Stimulated activated CD4-positive, alpha-beta T cell treated with anti-CD3 and anti-CD28 coated beads, Interleukin-2, amount 100 ng/mL, for 48 hours (primary cell): ENCODE results near the gene CDH23.

Experiments used
- DNase-seq, 2 donors: peaks; one replicate each; pipeline ENCODE4 v3.0.0-alpha.2; 2020

Gene CDH23

GRCh38 chr10:71767420-71768035 is 370.8 kb downstream of the CDH23 start:
- no peak for DNase-seq

GRCh38 chr10:71769279-71769823 is 372.6 kb downstream of the CDH23 start:
- no peak for DNase-seq

- DNase-seq = no peak
Measured at GRCh38 chr10:71770255-71770654, 373.5 kb downstream of the CDH23 start.

- no peak for DNase-seq
Measured at GRCh38 chr10:71770789-71771188, 374.1 kb downstream of the CDH23 start.

- no peak for DNase-seq
Measured at GRCh38 chr10:71771204-71771603, 374.5 kb downstream of the CDH23 start.

- no peak for DNase-seq
Measured at GRCh38 chr10:71771821-71772617, 375.3 kb downstream of the CDH23 start.

- DNase-seq = no peak
Measured at GRCh38 chr10:71772832-71773220, 376.1 kb downstream of the CDH23 start.

GRCh38 chr10:71773221-71773971 is 376.7 kb downstream of the CDH23 start, which contains the start of gene VSIR:
Gene VSIR (minus strand): TSS chr10:71773520. CDS start chr10:71773439, 81 bp downstream.
- peak; percentile 96 to 99 for DNase-seq

GRCh38 chr10:71774916-71775702 is 378.4 kb downstream of the CDH23 start:
- DNase-seq = no peak

- no peak for DNase-seq
Measured at GRCh38 chr10:71776481-71776925, 379.8 kb downstream of the CDH23 start.

- DNase-seq = no peak
Measured at GRCh38 chr10:71777213-71777985, 380.7 kb downstream of the CDH23 start.

- DNase-seq = no peak
Measured at GRCh38 chr10:71778071-71778825, 381.5 kb downstream of the CDH23 start.

- DNase-seq = no peak
Measured at GRCh38 chr10:71779641-71780040, 382.9 kb downstream of the CDH23 start.

- DNase-seq = no peak
Measured at GRCh38 chr10:71780156-71780555, 383.4 kb downstream of the CDH23 start.

GRCh38 chr10:71780719-71781118 is 384.0 kb downstream of the CDH23 start:
- DNase-seq = no peak

GRCh38 chr10:71782221-71782916 is 385.6 kb downstream of the CDH23 start:
- DNase-seq = no peak

- no peak for DNase-seq
Measured at GRCh38 chr10:71782917-71783490, 386.3 kb downstream of the CDH23 start.

GRCh38 chr10:71783917-71784678 is 387.4 kb downstream of the CDH23 start:
- no peak for DNase-seq

GRCh38 chr10:71784679-71785272 is 388.1 kb downstream of the CDH23 start:
- no peak for DNase-seq
